Activated CD4-positive, alpha-beta T cell treated with anti-CD3 and anti-CD28 coated beads, Interleukin-2, Interleukin-6, amounts not matched to agents 100 ng/mL and 50 ng/mL, durations not matched to agents 16 hours and 8 hours (primary cell): ENCODE results near the gene RIOK2.

Experiments used
- DNase-seq: peaks from one replicate; pipeline ENCODE4 v3.0.0-alpha.2; 2020

RIOK2 gene

DNA sequence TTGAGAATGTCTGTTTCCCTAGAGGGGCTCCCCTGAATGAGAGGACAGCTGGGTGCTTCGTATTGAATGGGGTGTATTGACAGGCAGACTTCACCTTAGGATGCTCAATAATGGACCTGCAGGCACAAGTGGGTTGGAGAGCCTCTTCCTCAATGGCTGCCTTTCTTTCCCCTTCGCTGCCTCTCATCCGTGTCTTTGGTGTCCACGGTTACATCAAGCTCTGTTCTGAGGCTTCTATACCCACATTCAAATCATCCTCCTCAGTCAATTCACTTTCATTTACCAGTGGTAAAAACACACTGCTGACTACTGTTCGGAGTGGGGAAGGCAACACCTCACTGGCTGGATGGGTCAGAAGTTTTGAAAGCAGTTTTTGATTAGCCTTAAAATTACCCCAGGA, 61.2 kb downstream of the RIOK2 start:
- DNase-seq: no peak

DNA sequence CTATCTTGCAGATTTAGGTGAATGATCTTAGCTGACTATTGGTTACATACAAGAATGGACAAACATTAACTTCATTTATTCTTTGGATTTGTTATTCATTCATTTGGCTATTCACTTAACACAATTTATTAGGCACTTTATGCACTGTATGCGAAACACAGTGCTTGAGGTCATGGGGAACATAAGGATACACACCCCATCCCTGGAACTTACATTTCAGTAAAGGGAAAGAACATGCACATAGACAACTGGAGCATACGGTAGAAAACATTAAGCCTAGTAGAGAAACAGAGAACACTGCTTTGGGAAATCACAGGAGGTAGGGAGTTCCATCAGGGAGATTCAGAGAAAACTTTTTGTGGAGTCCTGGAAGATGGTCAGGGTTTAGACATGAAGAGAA, 62.9 kb downstream of the RIOK2 start:
- DNase-seq: no peak

DNA sequence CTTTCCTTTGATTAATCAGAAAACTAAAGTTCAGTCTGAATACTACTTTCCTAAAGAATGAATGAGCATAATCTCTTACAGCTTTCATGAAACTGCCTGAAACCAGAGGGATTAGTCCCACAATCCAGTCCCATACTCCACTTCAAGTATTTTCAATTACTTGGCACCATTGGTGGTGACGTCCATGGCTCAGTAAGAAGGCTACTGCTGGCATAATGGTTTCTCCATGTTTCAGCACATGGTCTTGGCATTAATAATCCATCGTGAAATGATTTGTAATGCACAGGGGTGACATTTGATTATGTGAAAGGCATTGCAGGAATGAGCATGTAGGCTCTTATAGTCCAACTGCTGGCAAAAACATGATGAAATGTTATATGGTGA, 64.0 kb downstream of the RIOK2 start:
- no peak for DNase-seq

DNA sequence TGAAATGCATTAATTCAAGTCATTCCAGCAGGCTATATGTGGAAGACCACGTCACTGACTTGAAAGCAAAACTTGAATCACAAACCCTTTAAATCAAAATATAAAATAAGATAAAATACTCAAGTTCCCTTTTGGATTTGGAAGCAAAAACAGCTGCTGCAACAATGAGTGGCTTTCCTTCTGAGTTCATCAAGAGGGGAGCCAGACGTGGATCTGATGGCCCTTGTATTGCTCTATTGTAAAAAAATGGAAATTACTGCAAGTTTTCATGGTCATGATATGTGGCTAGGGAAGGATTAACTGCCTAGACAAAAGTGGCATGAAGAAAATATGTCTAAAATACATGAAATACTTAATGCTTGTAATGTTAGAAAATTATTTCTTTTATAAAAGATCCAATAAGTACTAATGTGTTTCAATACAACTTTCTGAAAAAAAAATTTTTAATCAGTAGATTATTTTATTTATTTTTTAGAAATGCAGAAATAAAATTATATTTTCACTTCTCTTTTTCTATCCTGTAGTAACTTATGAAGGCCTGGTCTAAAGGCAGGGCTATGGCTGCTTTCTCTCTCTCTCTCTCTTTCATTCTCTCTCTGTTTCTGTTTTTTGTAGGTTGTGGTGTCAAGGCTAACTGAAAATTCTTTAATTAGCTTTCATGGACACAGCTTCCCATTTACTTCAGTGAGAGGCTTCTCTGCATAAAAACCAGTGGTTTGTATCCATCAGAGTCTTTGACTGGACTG, 64.6 kb downstream of the RIOK2 start:
- DNase-seq: no peak

DNA sequence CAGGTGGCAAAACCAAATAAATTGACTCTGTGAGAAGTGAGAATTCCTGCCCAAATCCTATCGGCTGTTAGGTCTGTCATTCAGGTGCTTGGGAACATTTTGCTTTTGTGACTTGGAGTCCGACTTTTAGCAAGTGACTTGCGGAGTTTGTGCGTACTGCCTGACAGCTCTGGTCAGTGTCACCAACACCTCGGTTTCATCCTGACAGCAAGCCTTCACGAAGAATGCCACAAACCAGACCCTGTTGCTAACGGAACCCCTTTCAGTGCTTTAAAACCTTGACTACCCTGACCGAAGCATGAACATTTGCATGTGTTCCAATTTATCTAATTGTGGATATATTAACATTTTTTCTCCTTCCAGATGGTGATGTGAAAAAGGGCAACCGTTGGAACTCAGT, 67.1 kb downstream of the RIOK2 start:
- DNase-seq: no peak

DNA sequence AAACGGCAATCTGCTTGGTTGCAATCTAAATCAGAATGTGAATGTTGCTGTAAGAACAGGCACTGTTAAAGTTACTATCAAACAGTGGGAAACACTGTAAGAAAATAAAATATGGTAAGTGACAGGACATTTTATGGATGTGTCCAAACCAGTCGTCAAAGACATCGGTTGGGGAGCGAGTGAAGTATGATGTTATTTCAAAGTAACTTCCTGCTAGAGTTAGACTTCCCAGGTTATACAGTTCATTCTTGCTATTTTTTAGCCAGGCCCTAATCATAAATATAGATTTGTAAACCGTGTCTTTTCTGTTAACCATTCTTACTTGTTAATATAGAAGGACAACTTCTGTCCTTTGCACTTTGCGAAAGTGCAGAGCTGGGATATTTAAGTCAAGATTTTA, 70.8 kb downstream of the RIOK2 start:
- DNase-seq: no peak

DNA sequence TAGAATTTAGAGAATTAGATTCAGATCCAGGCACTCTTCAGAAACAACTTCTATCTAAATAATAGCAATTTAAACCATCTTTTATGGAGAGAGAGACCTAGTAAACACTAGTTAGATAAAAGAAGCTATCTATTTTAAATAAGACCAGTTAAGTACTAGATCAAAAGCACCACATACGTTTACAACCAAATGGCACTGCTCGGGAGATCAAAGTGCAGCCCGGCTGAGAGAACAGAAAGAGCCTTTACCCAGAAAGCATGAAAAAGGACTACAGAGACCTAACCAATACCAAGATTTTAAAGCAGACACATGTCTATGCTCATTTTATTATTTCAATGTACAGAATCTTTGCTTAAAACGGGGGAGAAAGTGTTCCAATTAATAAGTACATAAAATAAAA, 71.4 kb downstream of the RIOK2 start:
- no peak for DNase-seq

DNA sequence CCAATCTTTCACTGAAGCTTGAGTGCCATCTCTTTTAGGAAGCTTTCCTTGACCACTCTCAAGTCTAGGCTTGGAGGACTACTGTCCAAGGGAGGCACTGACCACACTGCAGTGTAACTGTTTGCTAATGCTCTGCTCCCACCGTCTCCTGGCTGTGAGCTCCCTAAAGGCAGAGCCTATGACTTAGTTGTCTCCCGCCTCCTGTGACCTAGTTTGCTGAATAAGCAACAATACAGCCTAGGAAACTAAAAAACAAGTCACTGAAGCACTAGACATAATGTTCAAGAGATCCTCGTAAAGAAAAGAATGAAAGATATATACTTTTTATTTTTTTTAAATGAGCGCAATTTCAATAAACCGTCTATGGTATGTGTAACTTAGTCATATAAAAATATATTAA, 72.0 kb downstream of the RIOK2 start:
- DNase-seq: no peak
